Karpas-422 (cell line): ENCODE measurements around the gene NEGR1. TPM values are rescaled to one million over a fixed set of nuclear protein-coding genes. Genes with fewer than 3 reads are reported as not detected.

Experiments used
- DNase-seq: peaks from one replicate; pipeline ENCODE4 v3.0.0-alpha.2; 2015
- H2AFZ ChIP-seq: fragments of 200-600 bp; sonication (generic); 2 replicates; pipeline ENCODE4 v1.6.1; 2014; ENCODE audit warnings: antibody characterized with exemption, low read length, mixed read lengths
- H3K27ac ChIP-seq: fragments of 200-600 bp; sonication (generic); 2 replicates; pipeline ENCODE4 v1.5.1; 2014; ENCODE audit warnings: mild to moderate bottlenecking, low read length, moderate library complexity
- H3K27me3 ChIP-seq: fragments of 200-600 bp; sonication (generic); 2 replicates; pipeline ENCODE4 v1.6.1; 2014; ENCODE audit warnings: low read length, mixed read lengths
- H3K36me3 ChIP-seq: fragments of 200-600 bp; sonication (generic); 2 replicates; pipeline ENCODE4 v1.6.1; 2014; ENCODE audit warnings: low read length, mixed read lengths; ENCODE audit not compliant: insufficient read depth
- H3K4me1 ChIP-seq: fragments of 200-600 bp; sonication (generic); 2 replicates; pipeline ENCODE4 v1.6.1; 2014; ENCODE audit warnings: mild to moderate bottlenecking, low read length, mixed read lengths
- H3K4me2 ChIP-seq: fragments of 200-600 bp; sonication (generic); 2 replicates; pipeline ENCODE4 v1.6.1; 2014; ENCODE audit warnings: low read length, low read depth, mild to moderate bottlenecking; ENCODE audit not compliant: poor library complexity, severe bottlenecking
- H3K4me3 ChIP-seq: fragments of 200-600 bp; sonication (generic); 2 replicates; pipeline ENCODE4 v1.5.1; 2014; ENCODE audit warnings: mild to moderate bottlenecking, antibody characterized with exemption, low read length, mixed read lengths
- H3K79me2 ChIP-seq: fragments of 200-600 bp; sonication (generic); 2 replicates; pipeline ENCODE4 v1.6.1; 2014; ENCODE audit warnings: mild to moderate bottlenecking, low read length, mixed read lengths
- H3K9ac ChIP-seq: fragments of 200-600 bp; sonication (generic); 2 replicates; pipeline ENCODE4 v1.6.0; 2014; ENCODE audit warnings: low read length
- H3K9me2 ChIP-seq: fragments of 200-600 bp; sonication (generic), shearing (Covaris generic); replicated peaks from 2 replicates; pipeline ENCODE4 v1.6.0; 2014; ENCODE audit warnings: mild to moderate bottlenecking, low read length, moderate library complexity; ENCODE audit not compliant: insufficient read depth
- H3K9me3 ChIP-seq: fragments of 300-700, 200-600 bp; sonication (generic); 2 replicates; pipeline ENCODE4 v1.6.1; 2014; ENCODE audit warnings: low read length, mixed read lengths
- H4K20me1 ChIP-seq: fragments of 200-600 bp; sonication (generic); 2 replicates; pipeline ENCODE4 v1.6.1; 2014; ENCODE audit warnings: mild to moderate bottlenecking, antibody characterized with exemption, low read length, low read depth; ENCODE audit not compliant: insufficient read depth
- total RNA-seq: library from RNA; depleted of rRNA; stranded (reverse); fragments of >200 nt; shearing (Covaris generic); gene quantifications from 2 replicates; pipeline ENCODE4 v1.2.3, GENCODE V29; 2014; ENCODE audit warnings: low replicate concordance

NEGR1 gene
- total RNA-seq, 1 experiment from 2014 or later = not detected

DNA sequence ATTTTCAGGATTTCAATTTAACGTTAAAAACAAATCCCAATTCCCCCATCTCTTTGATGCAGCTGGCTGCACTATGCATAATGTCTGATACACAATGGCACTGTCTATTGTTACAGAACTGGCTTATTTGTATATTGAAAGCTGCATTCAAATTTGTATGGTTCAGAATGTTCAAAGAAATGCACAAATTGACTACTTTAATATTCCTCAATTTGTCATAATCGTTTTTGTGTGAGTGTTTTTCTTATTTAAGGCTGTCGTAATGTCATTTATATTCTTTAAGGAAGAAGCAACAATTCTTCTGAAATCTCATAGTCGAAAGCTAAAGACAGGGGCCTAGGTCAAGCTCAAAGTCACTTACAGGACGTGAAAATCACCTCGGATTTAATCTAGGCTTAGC lies 860.1 kb downstream of the NEGR1 start:
- H3K27ac ChIP-seq = no peak overlapping the region
- DNase-seq = no peak
- H2AFZ ChIP-seq = no peak overlapping the region
- H3K36me3 ChIP-seq = no peaks in the 10 kb centered on the region
- H3K79me2 ChIP-seq = no peaks in the 10 kb centered on the region
- H3K4me2 ChIP-seq = no peak overlapping the region
- no peaks in the 10 kb centered on the region for H3K4me1 ChIP-seq
- H3K9ac ChIP-seq = no peak overlapping the region
- no peaks in the 10 kb centered on the region for H4K20me1 ChIP-seq
- H3K9me3 ChIP-seq = no peaks in the 10 kb centered on the region
- H3K9me2 ChIP-seq = 0 out of 2 replicates have a peak, but pooled peaks cover 4% of the 10 kb centered on the region
- no peak overlapping the region for H3K4me3 ChIP-seq
- no peaks in the 10 kb centered on the region for H3K27me3 ChIP-seq

DNA sequence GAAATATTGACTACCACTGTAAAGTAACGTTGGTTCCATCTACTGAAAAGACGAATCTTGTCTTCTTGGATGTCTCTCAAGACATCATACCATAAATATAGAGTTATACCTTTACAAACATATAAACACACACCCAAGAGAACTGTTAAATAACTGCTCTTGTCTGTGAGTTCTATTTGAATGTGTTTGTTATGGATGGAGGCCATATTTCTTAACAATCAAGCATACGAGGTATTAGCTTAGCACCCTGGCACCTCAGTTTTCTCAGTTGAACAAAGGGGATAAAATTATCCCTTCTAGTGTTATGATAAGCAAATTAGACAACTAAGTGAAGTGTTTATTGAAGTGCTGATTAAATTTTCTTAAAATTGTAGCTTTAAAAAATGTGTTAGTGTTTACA lies 864.9 kb downstream of the NEGR1 start:
- no peaks in the 10 kb centered on the region for H3K27me3 ChIP-seq
- H3K4me3 ChIP-seq = no peak overlapping the region
- DNase-seq = no peak
- 0 out of 2 replicates have a peak, but pooled peaks cover 4% of the 10 kb centered on the region for H3K4me1 ChIP-seq
- H4K20me1 ChIP-seq = no peaks in the 10 kb centered on the region
- H3K27ac ChIP-seq = no peak overlapping the region
- H3K36me3 ChIP-seq = no peaks in the 10 kb centered on the region
- no peak overlapping the region for H2AFZ ChIP-seq
- no peaks in the 10 kb centered on the region for H3K9me3 ChIP-seq
- 0 out of 2 replicates have a peak, but pooled peaks cover 4% of the 10 kb centered on the region for H3K9me2 ChIP-seq
- no peaks in the 10 kb centered on the region for H3K79me2 ChIP-seq
- no peak overlapping the region for H3K4me2 ChIP-seq
- H3K9ac ChIP-seq = no peak overlapping the region

DNA sequence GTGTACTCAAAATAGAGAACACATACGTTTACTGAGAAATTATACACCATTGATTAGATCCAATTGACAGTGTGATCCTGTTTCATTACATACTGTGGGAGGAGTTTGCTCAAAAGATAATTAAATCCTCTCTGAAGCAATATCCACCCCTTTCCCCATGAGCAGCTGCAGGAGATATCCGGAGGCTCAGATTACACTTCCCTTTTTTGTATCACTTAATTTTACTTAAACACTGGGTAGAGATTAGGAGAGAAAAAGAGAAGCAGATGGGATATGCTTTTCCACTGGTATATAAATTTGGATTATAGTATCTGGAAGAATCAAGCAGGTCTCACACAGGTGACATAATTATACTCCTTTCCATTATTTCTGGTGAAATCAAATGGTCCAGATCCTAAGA lies 868.2 kb downstream of the NEGR1 start:
- Histone ChIP-seq H3K36me3 (no peaks in the 10 kb centered on the region), H3K27me3 (no peaks in the 10 kb centered on the region), H3K4me3 (no peak overlapping the region), H3K9me3 (no peaks in the 10 kb centered on the region), H3K79me2 (no peaks in the 10 kb centered on the region), H3K9me2 (peaks cover 5% of the 10 kb centered on the region; the same call in 1 of the 2 replicates), H2AFZ (no peak overlapping the region), H3K9ac (no peak overlapping the region), H3K4me2 (no peak overlapping the region), H3K27ac (no peak overlapping the region), H4K20me1 (no peaks in the 10 kb centered on the region), H3K4me1 (0 out of 2 replicates have a peak, but pooled peaks cover 4% of the 10 kb centered on the region)
- DNase-seq = no peak

DNA sequence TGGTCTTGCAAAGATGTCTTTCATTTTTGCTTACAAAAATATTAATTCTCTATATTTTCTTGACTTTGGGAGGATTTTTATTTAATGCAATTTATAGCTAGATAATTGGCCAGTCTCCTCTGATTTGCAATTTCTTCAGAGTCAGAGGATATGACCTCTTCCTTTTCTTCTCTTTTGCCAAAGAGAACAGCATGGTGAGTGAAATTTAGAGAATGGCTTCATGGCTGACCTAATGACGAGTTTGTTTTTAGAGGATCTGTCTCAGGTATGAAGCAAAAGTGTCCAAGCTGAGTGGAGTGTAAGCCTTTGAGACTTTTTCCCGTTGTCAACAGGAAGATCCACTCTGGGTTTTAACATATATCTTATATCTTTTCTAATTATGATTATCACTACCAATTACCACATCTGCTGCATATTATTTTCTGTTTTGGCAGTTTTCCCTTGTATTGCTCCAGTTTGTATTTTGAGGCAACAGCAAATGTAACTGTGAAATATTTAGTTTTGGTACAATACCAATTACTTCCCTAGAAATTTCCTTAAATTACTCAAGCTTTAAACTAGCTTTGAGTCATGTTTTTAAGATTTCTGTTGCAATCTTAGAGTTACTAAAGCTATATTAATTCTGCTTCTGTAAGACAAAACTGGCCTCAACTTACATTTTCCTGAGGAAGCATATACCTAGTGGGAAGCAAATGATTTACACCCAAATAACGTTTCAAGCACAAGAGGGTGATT lies 868.7 kb downstream of the NEGR1 start:
- no peak for DNase-seq
- H3K9me3 ChIP-seq = no peaks in the 10 kb centered on the region
- no peaks in the 10 kb centered on the region for H3K79me2 ChIP-seq
- H2AFZ ChIP-seq = no peak overlapping the region
- H3K9ac ChIP-seq = no peak overlapping the region
- no peak overlapping the region for H3K4me2 ChIP-seq
- H4K20me1 ChIP-seq = no peaks in the 10 kb centered on the region
- 0 out of 2 replicates have a peak, but pooled peaks cover 4% of the 10 kb centered on the region for H3K4me1 ChIP-seq
- H3K4me3 ChIP-seq = no peak overlapping the region
- H3K27me3 ChIP-seq = no peaks in the 10 kb centered on the region
- no peaks in the 10 kb centered on the region for H3K36me3 ChIP-seq
- no peak overlapping the region for H3K27ac ChIP-seq
- H3K9me2 ChIP-seq = peaks cover 5% of the 10 kb centered on the region; the same call in 1 of the 2 replicates

DNA sequence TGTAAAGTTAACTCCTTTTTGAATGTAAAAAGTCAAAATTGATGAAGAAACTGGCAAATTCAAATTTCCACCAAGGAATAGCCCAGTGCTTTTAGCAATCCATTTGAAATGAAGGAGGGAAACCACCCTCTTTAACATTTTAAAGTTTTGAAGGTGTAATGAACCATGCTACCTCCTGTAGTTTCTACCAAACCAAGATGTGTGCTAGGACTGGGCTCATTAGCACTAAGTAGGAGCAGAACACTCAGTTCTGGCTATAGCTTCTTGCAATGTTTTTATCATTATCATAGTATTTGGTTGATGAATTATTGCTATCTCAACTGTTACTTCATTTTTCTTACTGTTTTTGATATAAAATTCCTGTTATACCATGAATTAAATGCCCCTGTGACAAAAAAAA lies 882.3 kb downstream of the NEGR1 start:
- Histone ChIP-seq H3K27ac (no peak overlapping the region), H3K27me3 (no peaks in the 10 kb centered on the region), H3K79me2 (no peaks in the 10 kb centered on the region), H3K9ac (no peak overlapping the region), H3K4me2 (no peak overlapping the region), H3K9me3 (0 out of 2 replicates have a peak, but pooled peaks cover 8% of the 10 kb centered on the region), H2AFZ (no peak overlapping the region), H3K9me2 (no peaks in the 10 kb centered on the region; the same call in 1 of the 2 replicates), H4K20me1 (no peaks in the 10 kb centered on the region), H3K4me1 (no peaks in the 10 kb centered on the region), H3K4me3 (no peak overlapping the region), H3K36me3 (no peaks in the 10 kb centered on the region)
- no peak for DNase-seq

DNA sequence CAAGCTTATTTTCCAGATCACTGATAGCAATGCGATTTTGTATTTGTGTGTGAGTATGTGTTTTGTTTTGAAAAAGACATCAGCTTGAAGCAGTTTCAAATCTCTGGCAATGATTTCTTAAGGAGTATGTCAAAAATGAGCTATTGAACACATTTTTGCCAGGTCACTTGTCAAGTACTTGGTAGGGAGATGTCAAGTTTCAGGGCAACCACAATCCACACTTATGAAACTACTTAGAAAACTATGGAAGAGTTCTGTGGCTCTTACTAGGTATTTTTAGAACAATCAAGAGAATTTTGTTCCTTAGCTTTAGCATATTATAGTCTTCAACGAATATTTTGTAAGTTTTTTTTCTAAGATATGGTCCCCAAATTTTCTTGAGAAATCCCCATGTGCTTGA lies 882.7 kb downstream of the NEGR1 start:
- H3K27ac ChIP-seq = no peak overlapping the region
- H3K4me1 ChIP-seq = no peaks in the 10 kb centered on the region
- no peak overlapping the region for H3K4me3 ChIP-seq
- no peak overlapping the region for H2AFZ ChIP-seq
- DNase-seq = no peak
- no peaks in the 10 kb centered on the region for H3K79me2 ChIP-seq
- no peak overlapping the region for H3K9ac ChIP-seq
- H3K9me3 ChIP-seq = 0 out of 2 replicates have a peak, but pooled peaks cover 8% of the 10 kb centered on the region
- H3K36me3 ChIP-seq = no peaks in the 10 kb centered on the region
- no peaks in the 10 kb centered on the region for H3K27me3 ChIP-seq
- no peak overlapping the region for H3K4me2 ChIP-seq
- H3K9me2 ChIP-seq = no peaks in the 10 kb centered on the region; the same call in 1 of the 2 replicates
- no peaks in the 10 kb centered on the region for H4K20me1 ChIP-seq

DNA sequence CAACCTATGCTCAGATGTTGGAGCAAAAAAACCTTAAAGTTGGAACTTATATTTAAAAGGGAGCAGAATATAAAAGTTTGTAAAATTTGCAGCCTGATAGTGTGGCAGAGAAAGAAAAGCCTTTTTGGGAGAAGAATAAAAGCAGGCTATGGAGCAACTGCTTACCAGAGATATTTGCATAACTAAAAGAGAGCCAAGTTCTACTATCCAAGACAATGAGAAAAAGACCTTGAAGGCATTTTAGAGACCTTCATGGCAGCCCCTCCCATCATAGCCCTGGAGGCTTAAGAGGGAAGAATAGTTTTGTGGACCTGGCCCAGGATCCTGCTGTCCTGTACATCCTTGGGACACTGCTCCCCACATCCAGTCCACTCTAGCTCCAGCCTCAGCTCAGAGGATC lies 889.0 kb downstream of the NEGR1 start:
- Histone ChIP-seq H3K36me3 (no peaks in the 10 kb centered on the region), H4K20me1 (no peaks in the 10 kb centered on the region), H3K9ac (no peak overlapping the region), H2AFZ (no peak overlapping the region), H3K9me2 (no peaks in the 10 kb centered on the region), H3K27ac (no peak overlapping the region), H3K4me3 (no peak overlapping the region), H3K4me1 (no peaks in the 10 kb centered on the region), H3K27me3 (no peaks in the 10 kb centered on the region), H3K4me2 (no peak overlapping the region), H3K79me2 (no peaks in the 10 kb centered on the region), H3K9me3 (peaks cover 3% of the 10 kb centered on the region)
- DNase-seq = no peak

DNA sequence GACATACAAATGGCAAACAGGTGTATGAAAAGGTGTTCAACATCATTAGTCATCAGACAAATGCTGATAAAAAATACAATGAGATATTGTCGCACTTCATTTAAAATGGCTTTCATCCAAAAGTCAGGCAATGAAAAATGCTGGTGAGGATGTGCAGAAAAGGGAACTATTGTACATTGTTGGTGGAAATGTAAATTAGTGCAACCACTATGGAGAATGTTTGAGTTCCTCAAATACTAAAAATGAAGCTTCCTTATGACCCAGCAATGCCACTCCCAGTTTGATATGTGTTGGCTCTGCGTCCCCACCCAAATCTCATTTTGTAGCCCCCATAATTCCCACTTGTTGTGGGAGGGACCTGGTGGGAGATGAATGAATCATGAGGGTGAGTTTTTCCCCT lies 891.8 kb downstream of the NEGR1 start:
- H2AFZ ChIP-seq = no peak overlapping the region
- H3K79me2 ChIP-seq = no peaks in the 10 kb centered on the region
- no peak overlapping the region for H3K4me2 ChIP-seq
- H3K9me2 ChIP-seq = no peaks in the 10 kb centered on the region
- no peaks in the 10 kb centered on the region for H3K27me3 ChIP-seq
- no peaks in the 10 kb centered on the region for H3K4me1 ChIP-seq
- no peaks in the 10 kb centered on the region for H4K20me1 ChIP-seq
- H3K9me3 ChIP-seq = peaks cover 15% of the 10 kb centered on the region
- no peak overlapping the region for H3K27ac ChIP-seq
- H3K36me3 ChIP-seq = no peaks in the 10 kb centered on the region
- H3K9ac ChIP-seq = no peak overlapping the region
- DNase-seq = no peak
- no peak overlapping the region for H3K4me3 ChIP-seq
